B cell (primary cell): ENCODE results near the gene NRP1. TPM values are rescaled to one million over a fixed set of nuclear protein-coding genes. Genes with fewer than 3 reads are reported as not detected.

Source experiments
- ATAC-seq: fragments of 200-7000 bp; cut with Tn5 transposase; one replicate; pipeline ENCODE4 v1.10.0; 2021; ENCODE audit warnings: low read depth, mild to moderate bottlenecking, moderate number of reproducible peaks, moderate library complexity
- CTCF ChIA-PET: fragments of 350-600 bp; sonication (Branson Sonifier 250); formaldehyde crosslinking; loops from one replicate; lab custom pipeline; 2021; ENCODE audit warnings: antibody characterized with exemption, inconsistent platforms; lab: Charles Lee
- POLR2A ChIA-PET: fragments of 350-600 bp; sonication (Branson Sonifier 250); formaldehyde crosslinking; loops from one replicate; lab custom pipeline; 2021; ENCODE audit warnings: antibody characterized with exemption; lab: Charles Lee
- DNase-seq: peaks from one replicate; pipeline ENCODE4 v3.0.0; 2013
- H2AFZ ChIP-seq: 2 replicates; pipeline ENCODE4 v1.6.1; 2012; ENCODE audit warnings: mild to moderate bottlenecking, low read depth, low read length; ENCODE audit not compliant: insufficient read depth, poor library complexity, severe bottlenecking
- H3K27ac ChIP-seq, 2 donors: 1 replicate in 1 of 2; 2 replicates in 1 of 2; pipeline ENCODE4 v1.5.1; 2012 to 2013; ENCODE audit warnings: low read length in 2 of 2, mild to moderate bottlenecking in 2 of 2, moderate library complexity in 1 of 2
- H3K27me3 ChIP-seq, 4 experiments: fragments of 200-600 bp in 1 of 4; sonication (generic) in 1 of 4; replicated peaks in 1 of 4; 1 replicate in 2 of 4; 2 replicates in 2 of 4; pipeline versions ENCODE4 v1.6.1 to v1.7.0; 2013 to 2016; ENCODE audit warnings: low read length in 3 of 4, mild to moderate bottlenecking in 2 of 4, mixed read lengths in 1 of 4, moderate library complexity in 1 of 4; ENCODE audit not compliant: insufficient read depth in 4 of 4, control insufficient read depth in 3 of 4; ENCODE audit errors: control extremely low read depth in 1 of 4
- H3K36me3 ChIP-seq, 2 experiments: replicated peaks in 1 of 2; 1 replicate in 1 of 2; 2 replicates in 1 of 2; pipeline versions ENCODE4 v1.6.1 to v1.7.1; 2013; ENCODE audit warnings: low read length in 1 of 2; ENCODE audit not compliant: insufficient read depth in 2 of 2, control insufficient read depth in 1 of 2; ENCODE audit errors: control extremely low read depth in 1 of 2, extremely low read depth in 1 of 2
- H3K4me1 ChIP-seq, 2 donors: fragments of 200-600 bp in 1 of 2; sonication (generic) in 1 of 2; 1 replicate in 1 of 2; 2 replicates in 1 of 2; pipeline versions ENCODE4 v1.5.1 to v1.6.1; 2013 to 2017; ENCODE audit warnings: low read length in 2 of 2; ENCODE audit not compliant: control insufficient read depth in 2 of 2, insufficient read depth in 2 of 2
- H3K4me2 ChIP-seq: replicated peaks from 2 replicates; pipeline ENCODE3; 2012; ENCODE audit warnings: mild to moderate bottlenecking, low read depth, low read length; ENCODE audit not compliant: poor library complexity, severe bottlenecking
- H3K4me3 ChIP-seq, 5 experiments: fragments of 200-600 bp in 1 of 5; sonication (generic) in 1 of 5; 1 replicate in 3 of 5; 2 replicates in 2 of 5; pipeline versions ENCODE4 v1.5.1 to v1.7.0; 2011 to 2016; ENCODE audit warnings: low read length in 4 of 5, mild to moderate bottlenecking in 4 of 5, low read depth in 2 of 5, control low read depth in 1 of 5, moderate library complexity in 1 of 5; ENCODE audit not compliant: insufficient read depth in 1 of 5; ENCODE audit errors: control extremely low read depth in 1 of 5, extremely low read depth in 1 of 5
- H3K79me2 ChIP-seq: fragments of 200-600 bp; sonication (generic); one replicate; pipeline ENCODE4 v1.6.0; 2016; ENCODE audit warnings: low read length; ENCODE audit not compliant: control insufficient read depth, insufficient read depth
- H3K9ac ChIP-seq: fragments of 200-600 bp; sonication (generic); 2 replicates; pipeline ENCODE4 v1.6.1; 2017; ENCODE audit warnings: mild to moderate bottlenecking, low read length, moderate library complexity
- H3K9me3 ChIP-seq, 3 donors: one replicate each; pipeline versions ENCODE4 v1.6.1 to v1.7.1; 2013; ENCODE audit warnings: low read length in 2 of 3; ENCODE audit not compliant: control insufficient read depth in 2 of 3, insufficient read depth in 1 of 3; ENCODE audit errors: control extremely low read depth in 1 of 3
- H4K20me1 ChIP-seq: 2 replicates; pipeline ENCODE4 v1.6.0; 2012; ENCODE audit warnings: mild to moderate bottlenecking, low read length; ENCODE audit not compliant: insufficient read depth, control insufficient read depth, poor library complexity, severe bottlenecking
- H3K27ac Mint-ChIP-seq: one replicate; pipeline ENCODE4 v1.8.0; 2021; ENCODE audit warnings: mixed read lengths
- H3K27me3 Mint-ChIP-seq: one replicate; pipeline ENCODE4 v1.8.0; 2021; ENCODE audit warnings: mixed read lengths
- H3K4me1 Mint-ChIP-seq: one replicate; pipeline ENCODE4 v1.8.0; 2021; ENCODE audit warnings: mixed read lengths
- H3K4me3 Mint-ChIP-seq: one replicate; pipeline ENCODE4 v1.8.0; 2021; ENCODE audit warnings: mixed read lengths
- H3K9me3 Mint-ChIP-seq: one replicate; pipeline ENCODE4 v1.8.0; 2022; ENCODE audit warnings: mixed read lengths; ENCODE audit not compliant: insufficient read depth
- EZH2 ChIP-seq: IDR thresholded peaks from 2 replicates; pipeline ENCODE4 v1.6.1; 2012; ENCODE audit warnings: borderline replicate concordance, low read depth, mild to moderate bottlenecking, moderate library complexity, low read length; ENCODE audit not compliant: insufficient read depth, poor library complexity, severe bottlenecking
- WGBS: methylation state at CpG from one replicate; pipeline ENCODE4 v1.1.5; 2013; ENCODE audit warnings: missing lambda C conversion rate; ENCODE audit not compliant: insufficient coverage; 5-methylcytosine and 5-hydroxymethylcytosine counted together
- intact Hi-C: fragments of 100-400 bp; cut with micrococcal nuclease; formaldehyde crosslinking; loops from one replicate; pipeline ENCODE4 v1.10.0; 2022
- polyA plus RNA-seq: library from polyadenylated mRNA; depleted of rRNA; stranded (reverse); fragments of >200 nt; gene quantifications from 2 replicates; pipeline ENCODE4 v1.2.3, GENCODE V29; 2012
- total RNA-seq, 2 donors: library from RNA; stranded (reverse); fragments of 120-200 nt in 1 of 2; gene quantifications; 1 replicate in 1 of 2; 2 replicates in 1 of 2; pipeline versions ENCODE4 v1.2.3 to v1.2.4, GENCODE V29; 2013 to 2022
- TF ChIP-seq, protein P1 (sequence below): fragments of 200-600 bp; IDR thresholded peaks from one replicate; pipeline ENCODE4 v1.8.0; 2022; ENCODE audit warnings: antibody characterized with exemption, mild to moderate bottlenecking

The NRP1 gene
- total and polyA plus RNA-seq, 2 donors (not counting 1 experiment from before 2014, with no cell fraction given), result 0.34 TPM; not detected in 1

DNA sequence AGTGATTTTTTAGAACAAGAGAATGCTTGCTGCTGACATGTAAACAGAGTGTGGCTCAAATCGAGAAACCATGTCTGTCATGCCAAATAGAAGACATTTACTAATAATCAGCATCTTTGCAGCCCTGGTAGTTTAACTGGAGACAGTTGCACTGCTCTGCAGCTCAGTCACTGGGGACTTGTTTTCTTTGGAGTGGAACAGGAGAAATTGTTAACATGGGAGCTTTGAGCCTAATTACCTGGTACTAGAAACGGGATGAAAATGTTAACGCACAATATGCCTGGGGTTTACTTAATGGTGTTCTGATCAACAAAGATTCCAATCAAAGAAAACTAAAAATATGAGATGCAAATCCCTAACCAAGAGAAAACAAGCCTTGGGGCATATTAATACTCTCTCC lies 153.5 kb downstream of the NRP1 start:
- Histone ChIP-seq H3K36me3 (no peaks in the 10 kb centered on the region), H3K4me1 (no peaks in the 10 kb centered on the region), H3K4me3 (no peak overlapping the region), H3K27me3 (peaks cover 0 to 3% (median 0%) of the 10 kb centered on the region in 4 experiments), H3K9ac (no peak overlapping the region), H3K9me3 (no peaks in the 10 kb centered on the region), H4K20me1 (no peaks in the 10 kb centered on the region), H2AFZ (no peak overlapping the region), H3K27ac (no peak overlapping the region), H3K79me2 (no peaks in the 10 kb centered on the region), H3K4me2 (no peak overlapping the region)
- TF ChIP-seq, protein P1, sequence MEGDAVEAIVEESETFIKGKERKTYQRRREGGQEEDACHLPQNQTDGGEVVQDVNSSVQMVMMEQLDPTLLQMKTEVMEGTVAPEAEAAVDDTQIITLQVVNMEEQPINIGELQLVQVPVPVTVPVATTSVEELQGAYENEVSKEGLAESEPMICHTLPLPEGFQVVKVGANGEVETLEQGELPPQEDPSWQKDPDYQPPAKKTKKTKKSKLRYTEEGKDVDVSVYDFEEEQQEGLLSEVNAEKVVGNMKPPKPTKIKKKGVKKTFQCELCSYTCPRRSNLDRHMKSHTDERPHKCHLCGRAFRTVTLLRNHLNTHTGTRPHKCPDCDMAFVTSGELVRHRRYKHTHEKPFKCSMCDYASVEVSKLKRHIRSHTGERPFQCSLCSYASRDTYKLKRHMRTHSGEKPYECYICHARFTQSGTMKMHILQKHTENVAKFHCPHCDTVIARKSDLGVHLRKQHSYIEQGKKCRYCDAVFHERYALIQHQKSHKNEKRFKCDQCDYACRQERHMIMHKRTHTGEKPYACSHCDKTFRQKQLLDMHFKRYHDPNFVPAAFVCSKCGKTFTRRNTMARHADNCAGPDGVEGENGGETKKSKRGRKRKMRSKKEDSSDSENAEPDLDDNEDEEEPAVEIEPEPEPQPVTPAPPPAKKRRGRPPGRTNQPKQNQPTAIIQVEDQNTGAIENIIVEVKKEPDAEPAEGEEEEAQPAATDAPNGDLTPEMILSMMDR, result no peak
- no peak for TF ChIP-seq EZH2
- H3K4me1 Mint-ChIP-seq, result no peaks in the 10 kb centered on the region
- no peak overlapping the region for H3K4me3 Mint-ChIP-seq
- H3K27ac Mint-ChIP-seq, result no peak overlapping the region
- CTCF ChIA-PET, result no interaction called here
- WGBS, result no CpG with 5 or more reads among the region's 3 CpGs
- POLR2A ChIA-PET, result no interaction called here
- H3K9me3 Mint-ChIP-seq, result no peaks in the 10 kb centered on the region
- peaks cover 20% of the 10 kb centered on the region for H3K27me3 Mint-ChIP-seq
- DNase-seq, result no peak
- ATAC-seq, result no peak
- intact Hi-C loops, result no loop called here

DNA sequence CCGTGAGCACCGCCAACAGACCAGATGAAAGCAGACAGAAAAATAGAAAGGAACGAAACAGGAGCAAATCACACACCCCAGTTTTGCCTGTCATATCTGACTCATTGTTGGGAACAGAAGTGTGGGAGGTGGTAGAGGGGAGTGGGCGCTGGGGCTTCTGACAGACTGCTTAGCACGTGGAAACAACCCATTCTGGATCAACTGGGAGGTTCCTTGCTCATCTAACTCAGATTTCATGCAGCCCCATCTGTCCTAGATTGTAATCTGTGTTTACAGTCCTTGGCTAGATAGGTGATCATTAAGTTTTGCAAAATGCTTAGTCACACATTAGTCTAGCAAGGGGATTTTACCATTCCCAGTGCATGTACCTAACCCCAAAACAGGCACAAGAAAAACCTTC lies 154.1 kb downstream of the NRP1 start:
- no peaks in the 10 kb centered on the region for H3K9me3 Mint-ChIP-seq
- CTCF ChIA-PET, result no interaction called here

More for the DNA sequence above, 154.1 kb downstream of the NRP1 start:
- Histone ChIP-seq H3K4me1 (no peaks in the 10 kb centered on the region), H4K20me1 (no peaks in the 10 kb centered on the region), H3K36me3 (no peaks in the 10 kb centered on the region), H3K4me2 (no peak overlapping the region), H3K4me3 (no peak overlapping the region), H3K9me3 (no peaks in the 10 kb centered on the region), H2AFZ (no peak overlapping the region), H3K27me3 (peaks cover 0 to 3% (median 0%) of the 10 kb centered on the region in 4 experiments), H3K79me2 (no peaks in the 10 kb centered on the region), H3K27ac (no peak overlapping the region), H3K9ac (no peak overlapping the region)
- Mint-ChIP-seq H3K27ac (no peak overlapping the region), H3K4me1 (no peaks in the 10 kb centered on the region), H3K27me3 (peaks cover 20% of the 10 kb centered on the region), H3K4me3 (no peak overlapping the region)
- DNase-seq, result no peak
- no peak for TF ChIP-seq EZH2
- TF ChIP-seq, protein P1, result no peak
- 100% methylated on average over 2 of the region's 5 CpGs for WGBS
- intact Hi-C loops, result no loop called here
- POLR2A ChIA-PET, result no interaction called here
- no peak for ATAC-seq
